ENCODE data around the gene ARL4D.

ARL4D gene

DNA sequence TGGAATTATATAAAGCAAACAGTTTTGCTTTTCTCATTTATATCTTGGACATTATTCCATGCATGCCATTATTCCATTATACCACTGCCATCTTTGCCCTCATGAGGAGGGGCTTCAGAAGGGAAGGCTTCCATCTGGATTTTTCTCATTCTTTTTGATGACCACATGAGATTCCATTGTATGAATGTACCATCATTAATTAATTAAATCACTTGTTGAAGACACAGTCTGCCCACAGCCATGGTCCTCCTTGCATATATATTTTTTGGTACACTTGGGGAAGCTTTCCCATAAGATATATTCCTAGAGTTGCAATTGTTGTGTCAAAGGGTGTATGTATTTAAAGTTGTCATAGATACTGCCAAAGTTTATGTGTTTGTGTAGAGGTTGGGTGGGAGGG is 7.1 kb downstream of the ARL4D start:
- H3K4me3 ChIP-seq (ENCODE audit: low read length in 2 of 2), result no peak overlapping the region
- no peaks in the 10 kb centered on the region for H3K27me3 ChIP-seq (ENCODE audit: control insufficient read depth in 2 of 2, insufficient read depth in 2 of 2, low read length in 2 of 2)
- peaks cover 0 to 3% of the 10 kb centered on the region in 2 donors for H3K4me1 ChIP-seq (ENCODE audit: control insufficient read depth in 2 of 2, insufficient read depth in 2 of 2, low read length in 2 of 2)
- no peaks in the 10 kb centered on the region for H3K36me3 ChIP-seq (ENCODE audit: control insufficient read depth in 2 of 2, insufficient read depth in 2 of 2, low read length in 2 of 2)
- H3K9ac ChIP-seq (ENCODE audit: low read depth in 1 of 2, low read length in 2 of 2), result no peak overlapping the region
- H3K27ac ChIP-seq (ENCODE audit: low read depth in 2 of 2, low read length in 2 of 2), result no peak overlapping the region
- H3K9me3 ChIP-seq (ENCODE audit: control insufficient read depth in 2 of 2, low read length in 2 of 2), result no peaks in the 10 kb centered on the region

DNA sequence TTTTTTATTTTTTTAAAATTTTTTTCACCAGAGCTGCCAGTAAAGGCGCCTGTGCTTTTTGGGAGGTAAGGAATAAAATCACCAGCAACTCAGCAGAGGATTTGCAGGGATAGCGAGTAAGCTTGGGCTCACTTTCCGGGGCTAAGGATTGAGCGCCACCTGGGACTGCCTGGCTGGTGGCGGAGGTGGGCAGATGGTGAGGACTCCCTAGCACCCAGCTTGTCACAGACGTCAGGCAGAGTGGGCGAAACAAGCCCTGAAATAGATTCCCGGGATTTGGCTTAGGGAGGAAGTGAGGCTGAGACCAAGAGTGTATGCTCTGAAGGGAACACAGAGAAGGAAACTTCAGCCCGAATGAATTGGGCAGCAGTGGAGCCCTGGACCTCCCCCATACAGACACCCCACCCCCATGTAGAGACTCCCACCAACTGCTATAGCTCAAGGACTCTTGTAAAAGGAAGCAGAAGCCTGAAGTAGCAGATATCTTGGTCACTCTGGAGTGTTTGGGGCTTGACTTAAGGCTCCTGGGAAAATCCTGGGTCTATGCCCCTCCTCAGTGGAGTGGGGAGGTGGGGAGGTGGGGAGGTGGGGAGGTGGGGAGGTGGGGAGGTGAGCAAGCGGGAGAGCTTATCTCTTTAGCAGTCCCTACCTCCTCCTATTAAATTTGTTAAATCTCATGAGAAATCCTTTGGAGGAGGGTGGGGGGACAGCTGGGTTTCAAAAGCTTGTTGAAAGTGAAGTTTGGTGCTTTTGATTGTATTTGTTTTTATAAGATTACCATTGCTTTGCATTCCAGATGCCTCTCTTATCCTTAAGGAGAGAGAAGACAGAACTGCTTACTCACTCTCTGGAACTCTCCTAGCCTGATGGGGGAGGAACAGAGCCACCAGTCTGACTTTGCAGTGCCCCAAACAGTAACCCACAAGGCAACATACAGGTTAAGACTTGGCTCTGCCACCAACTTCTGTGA is 8.2 kb downstream of the ARL4D start:
- Histone ChIP-seq H3K9me3 (ENCODE audit: control insufficient read depth in 2 of 2, low read length in 2 of 2) (no peaks in the 10 kb centered on the region), H3K36me3 (ENCODE audit: control insufficient read depth in 2 of 2, insufficient read depth in 2 of 2, low read length in 2 of 2) (no peaks in the 10 kb centered on the region), H3K27me3 (ENCODE audit: control insufficient read depth in 2 of 2, insufficient read depth in 2 of 2, low read length in 2 of 2) (no peaks in the 10 kb centered on the region), H3K9ac (ENCODE audit: low read depth in 1 of 2, low read length in 2 of 2) (no peak overlapping the region), H3K4me1 (ENCODE audit: control insufficient read depth in 2 of 2, insufficient read depth in 2 of 2, low read length in 2 of 2) (no peaks in the 10 kb centered on the region), H3K4me3 (ENCODE audit: low read length in 2 of 2) (no peak overlapping the region), H3K27ac (ENCODE audit: low read depth in 2 of 2, low read length in 2 of 2) (no peak overlapping the region)

DNA sequence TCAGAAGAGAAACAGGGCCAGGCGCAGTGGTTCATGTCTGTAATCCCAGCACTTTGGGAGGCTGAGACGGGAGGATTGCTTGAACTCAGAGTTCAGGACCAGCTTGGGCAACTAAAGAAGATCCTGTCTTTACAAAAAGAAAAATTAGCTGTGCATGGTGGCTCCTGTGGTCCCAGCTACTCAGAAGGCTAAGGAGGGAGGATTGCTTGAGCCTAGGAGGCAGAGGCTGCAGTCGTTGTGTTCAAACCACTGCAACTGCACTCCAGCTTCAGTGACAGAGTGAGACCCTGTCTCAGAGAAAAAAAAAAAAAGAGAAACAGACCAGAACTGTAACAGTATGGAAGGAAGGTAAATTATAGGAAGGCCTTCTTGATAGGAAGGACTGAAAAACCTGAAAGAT is 10.3 kb downstream of the ARL4D start:
- Histone ChIP-seq H3K9me3 (ENCODE audit: control insufficient read depth in 2 of 2, low read length in 2 of 2) (no peaks in the 10 kb centered on the region), H3K4me1 (ENCODE audit: control insufficient read depth in 2 of 2, insufficient read depth in 2 of 2, low read length in 2 of 2) (no peaks in the 10 kb centered on the region), H3K36me3 (ENCODE audit: control insufficient read depth in 2 of 2, insufficient read depth in 2 of 2, low read length in 2 of 2) (no peaks in the 10 kb centered on the region), H3K27me3 (ENCODE audit: control insufficient read depth in 2 of 2, insufficient read depth in 2 of 2, low read length in 2 of 2) (no peaks in the 10 kb centered on the region), H3K9ac (ENCODE audit: low read depth in 1 of 2, low read length in 2 of 2) (no peak overlapping the region), H3K4me3 (ENCODE audit: low read length in 2 of 2) (no peak overlapping the region), H3K27ac (ENCODE audit: low read depth in 2 of 2, low read length in 2 of 2) (no peak overlapping the region)

DNA sequence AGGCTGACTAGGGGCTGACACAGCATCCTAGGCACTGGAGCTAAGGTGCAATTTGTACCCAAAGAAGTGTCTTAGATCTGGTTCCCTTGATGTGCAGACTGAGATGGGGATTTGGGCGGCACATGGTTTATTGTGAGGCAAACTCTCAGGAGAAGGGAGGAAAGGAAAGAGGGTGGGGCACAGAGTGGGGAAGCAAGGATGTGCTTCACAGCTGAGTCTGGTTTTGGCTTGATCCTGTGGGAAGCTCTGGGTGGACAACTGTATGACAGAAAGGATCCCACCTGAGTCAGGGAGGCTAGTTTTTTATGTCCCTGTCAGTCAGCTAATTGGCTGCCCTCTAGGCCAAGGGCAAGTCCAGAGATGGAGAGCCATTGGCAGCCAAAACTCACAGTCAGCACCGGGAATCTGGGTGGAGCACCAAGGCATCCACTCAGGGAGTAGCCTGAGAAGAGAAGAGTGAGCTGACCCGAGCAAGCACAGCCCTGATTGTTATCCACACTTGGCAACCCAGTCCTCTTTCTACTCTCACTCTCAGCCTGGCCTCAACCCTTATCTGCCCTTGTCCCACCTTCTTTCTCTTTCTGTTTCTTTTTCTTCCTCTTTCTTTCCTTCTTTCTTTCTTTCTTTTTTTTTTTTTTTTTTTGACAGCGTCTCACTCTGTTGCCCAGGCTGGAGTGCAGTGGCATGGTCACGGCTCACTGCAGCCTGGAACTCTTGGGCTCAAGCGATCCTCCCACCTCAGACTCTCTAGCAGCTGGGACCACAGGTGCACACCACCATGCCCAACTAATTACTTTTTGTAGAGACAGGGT is 12.0 kb downstream of the ARL4D start:
- Histone ChIP-seq H3K4me1 (ENCODE audit: control insufficient read depth in 2 of 2, insufficient read depth in 2 of 2, low read length in 2 of 2) (no peaks in the 10 kb centered on the region), H3K27me3 (ENCODE audit: control insufficient read depth in 2 of 2, insufficient read depth in 2 of 2, low read length in 2 of 2) (no peaks in the 10 kb centered on the region), H3K36me3 (ENCODE audit: control insufficient read depth in 2 of 2, insufficient read depth in 2 of 2, low read length in 2 of 2) (no peaks in the 10 kb centered on the region), H3K27ac (ENCODE audit: low read depth in 2 of 2, low read length in 2 of 2) (no peak overlapping the region), H3K4me3 (ENCODE audit: low read length in 2 of 2) (no peak overlapping the region), H3K9ac (ENCODE audit: low read depth in 1 of 2, low read length in 2 of 2) (no peak overlapping the region), H3K9me3 (ENCODE audit: control insufficient read depth in 2 of 2, low read length in 2 of 2) (no peaks in the 10 kb centered on the region)

DNA sequence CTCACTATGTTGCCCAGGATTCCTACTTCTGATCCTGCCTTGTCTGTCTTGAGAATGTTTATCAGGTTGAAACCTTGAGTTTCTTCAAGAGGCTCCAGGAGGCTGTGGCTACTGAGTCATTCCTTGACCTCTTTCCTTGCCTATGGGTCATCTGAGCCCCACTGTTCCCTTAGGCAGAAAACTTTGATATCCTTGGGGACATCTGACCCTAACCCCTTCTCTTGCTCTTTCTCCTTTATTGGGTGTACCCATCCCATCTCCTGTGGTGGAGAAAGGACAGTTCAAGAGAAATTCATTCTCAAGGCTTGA is 12.5 kb downstream of the ARL4D start:
- no peak overlapping the region for H3K27ac ChIP-seq (ENCODE audit: low read depth in 2 of 2, low read length in 2 of 2)

DNA sequence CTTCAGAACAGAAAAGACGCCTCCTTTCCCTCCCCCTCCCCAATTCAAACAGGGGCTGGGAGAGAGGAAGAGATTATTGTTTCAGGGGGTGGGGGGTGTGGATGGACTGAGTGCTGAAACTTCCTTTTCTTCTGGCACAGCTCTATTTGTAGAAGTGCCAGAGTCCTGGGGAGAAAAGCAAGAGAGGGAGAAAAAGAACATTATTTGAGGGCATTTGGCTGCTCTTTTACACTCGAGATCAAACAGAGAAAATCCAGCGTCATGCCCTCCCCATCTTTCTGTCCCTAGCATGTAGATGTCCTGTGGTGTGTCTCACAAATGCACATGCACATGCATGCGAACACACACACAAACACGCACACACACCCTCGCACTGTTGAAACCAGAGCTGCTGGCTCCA is 13.0 kb downstream of the ARL4D start:
- H3K27me3 ChIP-seq (ENCODE audit: control insufficient read depth in 2 of 2, insufficient read depth in 2 of 2, low read length in 2 of 2), result no peaks in the 10 kb centered on the region
- no peak overlapping the region for H3K27ac ChIP-seq (ENCODE audit: low read depth in 2 of 2, low read length in 2 of 2)
- no peaks in the 10 kb centered on the region for H3K4me1 ChIP-seq (ENCODE audit: control insufficient read depth in 2 of 2, insufficient read depth in 2 of 2, low read length in 2 of 2)
- no peak overlapping the region for H3K4me3 ChIP-seq (ENCODE audit: low read length in 2 of 2)
- no peak overlapping the region for H3K9ac ChIP-seq (ENCODE audit: low read depth in 1 of 2, low read length in 2 of 2)
- no peaks in the 10 kb centered on the region for H3K36me3 ChIP-seq (ENCODE audit: control insufficient read depth in 2 of 2, insufficient read depth in 2 of 2, low read length in 2 of 2)
- no peaks in the 10 kb centered on the region for H3K9me3 ChIP-seq (ENCODE audit: control insufficient read depth in 2 of 2, low read length in 2 of 2)

More for the DNA sequence above, 12.5 kb downstream of the ARL4D start:
- no peaks in the 10 kb centered on the region for H3K4me1 ChIP-seq (ENCODE audit: control insufficient read depth in 2 of 2, insufficient read depth in 2 of 2, low read length in 2 of 2)
- H3K9ac ChIP-seq (ENCODE audit: low read depth in 1 of 2, low read length in 2 of 2), result no peak overlapping the region
- H3K36me3 ChIP-seq (ENCODE audit: control insufficient read depth in 2 of 2, insufficient read depth in 2 of 2, low read length in 2 of 2), result no peaks in the 10 kb centered on the region
- H3K27me3 ChIP-seq (ENCODE audit: control insufficient read depth in 2 of 2, insufficient read depth in 2 of 2, low read length in 2 of 2), result no peaks in the 10 kb centered on the region
- H3K4me3 ChIP-seq (ENCODE audit: low read length in 2 of 2), result no peak overlapping the region
- H3K9me3 ChIP-seq (ENCODE audit: control insufficient read depth in 2 of 2, low read length in 2 of 2), result no peaks in the 10 kb centered on the region

DNA sequence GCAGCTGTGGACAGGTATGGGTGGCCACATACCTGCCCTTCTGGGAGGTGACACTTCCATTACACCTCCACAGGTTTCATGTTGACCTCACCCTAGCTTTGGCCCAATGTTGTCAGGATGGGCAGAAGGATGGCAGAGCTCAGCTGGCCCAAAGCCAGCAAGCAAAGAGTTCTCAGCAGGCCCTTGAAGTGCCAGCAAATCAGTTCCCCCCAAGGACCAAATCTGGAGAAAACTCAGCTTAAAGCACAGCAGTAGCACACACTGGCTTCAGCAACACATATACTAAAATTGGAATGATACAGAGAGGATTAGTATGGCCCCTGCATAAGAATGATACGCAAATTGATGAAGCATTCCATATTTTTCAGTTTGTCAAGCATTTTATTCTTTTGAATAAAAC is 13.4 kb downstream of the ARL4D start:
- H3K27me3 ChIP-seq (ENCODE audit: control insufficient read depth in 2 of 2, insufficient read depth in 2 of 2, low read length in 2 of 2), result no peaks in the 10 kb centered on the region
- no peaks in the 10 kb centered on the region for H3K36me3 ChIP-seq (ENCODE audit: control insufficient read depth in 2 of 2, insufficient read depth in 2 of 2, low read length in 2 of 2)
- no peak overlapping the region for H3K4me3 ChIP-seq (ENCODE audit: low read length in 2 of 2)
- H3K27ac ChIP-seq (ENCODE audit: low read depth in 2 of 2, low read length in 2 of 2), result no peak overlapping the region
- no peaks in the 10 kb centered on the region for H3K4me1 ChIP-seq (ENCODE audit: control insufficient read depth in 2 of 2, insufficient read depth in 2 of 2, low read length in 2 of 2)
- no peak overlapping the region for H3K9ac ChIP-seq (ENCODE audit: low read depth in 1 of 2, low read length in 2 of 2)
- no peaks in the 10 kb centered on the region for H3K9me3 ChIP-seq (ENCODE audit: control insufficient read depth in 2 of 2, low read length in 2 of 2)

DNA sequence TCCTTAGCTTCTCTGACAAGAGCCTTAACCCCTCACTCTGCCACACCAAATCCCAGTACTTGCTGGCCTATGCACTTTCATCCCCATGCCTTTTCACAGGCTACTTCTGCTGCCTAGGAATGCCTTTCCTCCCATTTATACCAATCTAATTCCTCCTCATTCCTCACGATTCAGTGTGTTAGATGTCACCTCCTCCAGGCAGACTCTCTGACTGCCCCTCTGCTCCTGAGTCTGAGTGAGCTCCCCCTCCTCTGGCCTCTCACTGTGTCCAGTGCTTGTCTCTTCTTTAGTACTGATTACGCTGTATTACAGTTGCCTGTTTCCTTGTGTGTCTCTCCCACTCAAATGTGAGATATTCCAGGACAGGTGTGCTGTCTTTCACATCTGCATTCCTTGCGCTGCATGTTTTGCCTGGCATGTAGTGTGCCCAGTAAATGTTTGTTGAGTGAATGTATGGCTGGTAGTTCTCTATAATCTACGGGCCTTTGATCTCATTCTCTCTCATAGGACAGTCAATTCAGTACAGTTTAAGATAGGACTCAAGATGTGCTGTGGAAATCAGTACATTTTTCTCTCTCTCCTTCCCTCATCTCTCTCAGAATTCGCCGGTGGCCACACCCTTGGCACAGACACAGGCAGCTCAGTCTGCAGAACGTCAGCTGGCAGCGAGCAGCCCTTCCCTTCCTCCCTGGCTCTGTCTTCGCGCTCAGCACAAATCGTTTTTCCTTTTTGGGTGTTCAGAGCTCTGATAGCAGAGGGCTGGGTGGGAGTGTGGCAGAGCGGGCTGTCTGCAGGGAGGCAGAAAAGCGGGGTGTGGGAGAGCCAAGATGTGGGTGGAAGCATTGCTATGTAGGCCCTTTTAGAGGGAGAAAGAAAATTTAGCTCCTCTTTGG is 18.5 kb downstream of the ARL4D start:
- Histone ChIP-seq H3K4me1 (ENCODE audit: control insufficient read depth in 2 of 2, insufficient read depth in 2 of 2, low read length in 2 of 2) (peaks cover 4 to 11% of the 10 kb centered on the region in 2 donors), H3K36me3 (ENCODE audit: control insufficient read depth in 2 of 2, insufficient read depth in 2 of 2, low read length in 2 of 2) (no peaks in the 10 kb centered on the region), H3K27ac (ENCODE audit: low read depth in 2 of 2, low read length in 2 of 2) (peak overlapping the region; percentile 23 to 71), H3K9ac (ENCODE audit: low read depth in 1 of 2, low read length in 2 of 2) (peak overlapping the region in 1 of 2 donors; percentile 24), H3K27me3 (ENCODE audit: control insufficient read depth in 2 of 2, insufficient read depth in 2 of 2, low read length in 2 of 2) (no peaks in the 10 kb centered on the region), H3K4me3 (ENCODE audit: low read length in 2 of 2) (no peak overlapping the region), H3K9me3 (ENCODE audit: control insufficient read depth in 2 of 2, low read length in 2 of 2) (no peaks in the 10 kb centered on the region)

DNA sequence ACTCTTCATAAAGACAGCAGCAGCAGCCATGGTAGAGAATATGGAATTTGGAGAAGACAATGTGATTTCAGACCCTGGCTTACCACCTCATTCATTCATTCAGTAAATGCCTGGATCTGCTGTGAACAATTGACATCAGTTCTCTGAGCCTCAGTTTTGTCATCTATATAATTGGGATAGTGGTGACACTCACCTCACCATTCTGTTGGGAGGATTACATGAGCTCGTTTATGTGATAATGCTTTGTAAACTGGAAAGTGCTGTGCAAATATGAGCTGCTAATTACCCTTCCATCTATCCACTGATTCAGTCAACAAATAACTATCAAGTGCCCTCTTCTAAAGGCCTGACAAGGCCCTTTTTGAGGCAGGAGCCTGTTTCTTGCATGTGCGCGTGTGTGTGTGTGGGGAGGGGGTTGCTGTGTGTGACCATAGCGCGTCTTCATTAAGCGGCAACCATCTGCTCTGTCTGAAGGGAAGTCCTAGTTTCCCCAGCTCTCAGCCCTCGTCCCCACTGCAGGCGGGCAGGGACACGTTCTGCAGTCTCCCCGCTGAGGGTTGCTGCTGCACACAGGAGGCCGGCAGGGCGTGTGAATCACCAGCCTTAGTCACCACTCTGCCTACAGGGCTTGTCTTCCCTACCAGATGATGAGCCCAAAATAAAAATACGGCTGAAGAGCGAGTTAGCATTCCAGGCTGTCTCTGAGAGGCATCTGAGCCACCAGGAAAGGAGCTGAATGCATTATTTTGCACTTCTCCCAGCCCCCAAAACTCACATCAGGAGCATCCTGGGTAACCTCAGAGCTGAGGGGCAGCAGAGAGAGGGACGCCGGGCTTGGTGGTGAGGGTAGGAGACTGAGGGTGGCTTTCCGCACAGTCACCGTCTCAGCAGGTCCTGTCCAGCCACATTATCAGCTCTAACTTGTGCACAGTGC is 19.9 kb downstream of the ARL4D start:
- Histone ChIP-seq H3K9me3 (ENCODE audit: control insufficient read depth in 2 of 2, low read length in 2 of 2) (no peaks in the 10 kb centered on the region), H3K9ac (ENCODE audit: low read depth in 1 of 2, low read length in 2 of 2) (peak overlapping the region in 1 of 2 donors; percentile 5), H3K4me1 (ENCODE audit: control insufficient read depth in 2 of 2, insufficient read depth in 2 of 2, low read length in 2 of 2) (peaks cover 4 to 11% of the 10 kb centered on the region in 2 donors), H3K36me3 (ENCODE audit: control insufficient read depth in 2 of 2, insufficient read depth in 2 of 2, low read length in 2 of 2) (no peaks in the 10 kb centered on the region), H3K27me3 (ENCODE audit: control insufficient read depth in 2 of 2, insufficient read depth in 2 of 2, low read length in 2 of 2) (no peaks in the 10 kb centered on the region), H3K27ac (ENCODE audit: low read depth in 2 of 2, low read length in 2 of 2) (peak overlapping the region in 1 of 2 donors; percentile 71), H3K4me3 (ENCODE audit: low read length in 2 of 2) (no peak overlapping the region)

All from mucosa of rectum (tissue), 2 donors.